Activated CD8-positive, alpha-beta memory T cell treated with anti-CD3 and anti-CD28 coated beads for 48 hours (primary cell): Measurements from ENCODE around the gene PLCH1.
"Not testable (repeated sequence)": the region's sequence is repeated elsewhere in the genome, so short reads cannot be mapped to it uniquely, and the experiment has no call there.

Experiments
- DNase-seq, 3 experiments: peaks; one replicate each; pipeline ENCODE4 v3.0.0-alpha.2; 2020; ENCODE audit warnings: low read depth in 2 of 3, low spot score in 2 of 3

Gene PLCH1

DNA sequence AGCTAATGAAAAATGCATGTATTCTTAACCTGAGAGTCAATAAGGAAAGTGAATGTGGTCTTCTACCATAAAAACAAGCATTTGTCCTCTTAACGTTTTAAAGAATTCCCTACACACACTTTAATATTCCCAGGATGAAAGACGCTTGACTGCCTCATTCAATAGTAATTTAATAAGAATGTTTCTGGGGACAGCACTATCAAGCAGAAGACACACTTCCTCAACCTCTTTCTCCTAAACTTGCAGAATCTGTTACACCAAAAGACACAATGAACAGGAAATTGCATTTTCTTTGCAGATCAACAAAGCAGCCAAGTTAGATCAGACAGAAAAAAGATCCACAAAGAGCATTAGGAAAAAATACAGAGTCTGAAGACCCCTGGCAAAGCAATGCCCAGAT lies 97.7 kb downstream of the PLCH1 start:
- no peak for DNase-seq

DNA sequence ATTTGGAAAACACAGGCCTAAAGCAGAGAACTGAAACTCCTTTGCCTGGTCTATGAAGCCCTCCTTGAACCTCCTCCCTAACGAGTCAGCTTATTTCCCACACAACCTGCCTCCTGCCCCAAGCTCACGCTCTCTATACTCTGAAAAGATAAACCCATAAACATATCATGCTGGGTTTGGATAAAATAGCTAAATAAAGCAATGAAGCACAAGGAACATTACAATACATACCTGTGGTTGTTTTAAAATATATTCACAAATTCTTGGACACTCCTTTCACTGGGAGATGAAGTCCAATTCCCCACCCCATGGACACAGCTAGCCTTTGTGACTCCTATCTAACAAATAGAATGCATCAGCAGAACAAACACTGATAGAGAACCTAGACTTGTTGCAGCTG lies 98.2 kb downstream of the PLCH1 start:
- DNase-seq, result no peak

DNA sequence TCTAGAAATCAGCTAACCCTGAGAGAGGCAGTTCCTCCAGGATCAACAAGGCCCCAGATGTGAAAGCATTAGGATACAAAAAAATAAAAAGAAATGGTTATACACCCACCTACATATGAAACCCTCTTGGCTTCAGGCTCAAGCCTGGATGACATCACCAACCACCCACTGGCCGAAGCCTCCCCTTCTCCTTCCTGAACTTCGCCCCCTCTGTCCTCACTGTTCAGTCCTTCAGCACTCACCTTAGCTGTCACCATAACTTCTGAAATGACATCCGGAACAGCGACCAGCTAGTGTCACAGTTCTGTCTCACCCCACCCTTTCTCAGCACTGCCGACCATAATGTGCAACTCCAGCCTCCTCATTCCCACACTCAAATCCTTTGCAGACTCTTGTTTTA lies 98.7 kb downstream of the PLCH1 start:
- DNase-seq, result no peak

DNA sequence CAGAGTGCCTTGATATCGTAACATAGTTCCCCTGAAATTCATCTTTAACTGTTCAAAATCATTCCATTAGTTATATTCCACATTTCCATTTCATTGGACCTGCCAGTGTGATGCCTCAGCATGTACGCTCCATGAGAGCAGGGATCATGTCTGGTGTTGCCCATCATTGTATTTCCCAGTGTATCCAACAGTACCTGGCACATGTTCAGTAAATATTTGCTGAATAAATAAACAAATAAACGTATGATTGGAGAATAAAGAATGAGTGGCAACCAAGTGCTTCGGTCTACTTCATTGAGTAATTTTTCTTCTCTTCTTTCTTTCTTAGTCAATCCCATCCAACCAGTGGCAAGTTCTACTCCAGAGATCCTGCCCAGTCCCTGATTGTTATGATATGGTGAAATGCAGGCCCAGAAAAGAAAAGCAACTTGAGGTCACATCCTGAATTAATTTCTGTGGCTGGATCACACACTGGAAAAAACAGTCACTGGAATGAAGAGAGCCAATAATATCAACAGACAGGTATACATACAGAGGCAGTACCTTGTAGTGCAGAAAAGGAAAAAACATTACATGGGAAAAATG lies 101.2 kb downstream of the PLCH1 start:
- DNase-seq, result no peak

DNA sequence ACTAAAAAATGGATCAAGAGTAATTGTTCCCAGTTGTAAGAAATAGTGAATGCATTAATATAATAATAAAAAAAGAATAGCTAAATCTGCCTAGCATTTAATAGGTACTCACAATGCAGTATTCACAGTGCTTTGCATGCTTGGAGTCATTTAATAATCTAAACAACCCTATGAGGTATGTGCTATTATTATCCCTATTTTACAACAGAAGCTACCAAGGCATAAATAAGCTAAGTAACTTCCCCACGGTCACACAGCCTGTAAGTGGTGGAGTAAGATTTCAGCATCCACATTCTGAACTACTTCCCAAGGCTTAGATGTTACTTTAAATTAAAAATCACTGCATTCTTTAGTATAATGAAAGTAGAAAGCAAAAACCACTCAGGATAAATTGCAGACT lies 102.9 kb downstream of the PLCH1 start:
- no peak for DNase-seq

DNA sequence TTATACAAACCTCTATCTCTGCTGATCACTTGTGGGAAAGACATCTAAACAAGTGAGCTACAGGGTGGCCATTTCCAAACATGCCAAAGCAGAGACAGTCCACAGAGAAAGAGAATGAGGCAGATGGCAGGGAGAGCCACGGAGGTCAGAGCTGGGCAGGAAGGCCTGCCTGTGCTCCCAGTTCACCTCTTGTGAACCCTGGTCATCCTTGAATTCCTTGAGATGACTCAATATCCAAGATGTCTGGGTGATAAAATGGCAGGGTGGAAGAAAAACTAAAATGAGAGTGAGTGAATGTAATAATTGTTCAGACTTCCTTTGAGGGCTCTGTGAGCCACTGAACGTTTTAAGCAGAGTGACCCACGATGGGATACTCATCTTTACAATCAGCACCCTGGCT lies 104.8 kb downstream of the PLCH1 start:
- no peak for DNase-seq

DNA sequence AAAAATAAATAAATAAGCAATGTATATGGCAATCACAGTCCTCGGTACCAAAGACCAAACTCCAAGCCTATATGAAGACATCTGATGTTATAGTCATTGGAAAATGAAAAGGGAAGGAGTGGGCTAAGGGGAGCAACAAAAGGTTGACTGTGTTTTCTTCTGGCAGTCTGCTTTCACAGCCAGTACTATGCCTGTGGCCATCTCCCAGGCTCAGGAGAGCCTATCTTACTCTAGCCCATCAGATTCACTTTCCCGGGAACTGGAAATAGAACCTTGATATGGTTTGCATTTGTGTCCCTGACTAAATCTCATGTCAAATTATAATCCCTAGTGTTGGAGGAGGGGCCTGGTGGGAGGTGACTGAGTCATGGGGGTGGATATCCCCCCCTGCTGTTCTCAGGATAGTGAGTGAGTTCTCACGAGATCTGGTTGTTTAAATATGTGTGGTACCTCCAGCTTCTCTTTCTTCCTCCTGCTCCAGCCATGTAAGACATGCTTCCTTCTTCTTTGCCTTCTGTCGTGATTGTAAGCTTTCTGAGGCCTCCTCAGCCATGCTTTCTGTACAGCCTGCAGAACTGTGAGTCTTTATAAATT lies 105.3 kb downstream of the PLCH1 start:
- DNase-seq, result no peak

DNA sequence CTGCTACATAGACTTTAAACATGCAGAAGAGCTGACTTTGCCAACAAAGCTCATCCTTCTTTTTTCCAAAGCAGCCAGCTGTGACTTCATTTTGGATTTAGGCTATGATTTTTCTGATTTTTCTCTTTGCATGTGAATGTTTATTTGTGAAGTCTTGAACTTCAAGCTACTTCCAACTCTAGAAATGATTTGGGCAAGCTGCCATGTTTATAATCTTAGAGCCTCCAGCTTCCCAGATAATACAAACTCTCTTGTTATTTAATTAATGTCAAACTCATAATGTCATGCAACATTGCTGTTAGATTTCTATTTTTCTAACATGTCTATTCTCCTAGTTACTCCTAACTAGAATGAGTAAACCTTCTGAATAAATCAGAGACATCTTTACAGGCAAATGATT lies 106.4 kb downstream of the PLCH1 start:
- not testable (repeated sequence) for DNase-seq

DNA sequence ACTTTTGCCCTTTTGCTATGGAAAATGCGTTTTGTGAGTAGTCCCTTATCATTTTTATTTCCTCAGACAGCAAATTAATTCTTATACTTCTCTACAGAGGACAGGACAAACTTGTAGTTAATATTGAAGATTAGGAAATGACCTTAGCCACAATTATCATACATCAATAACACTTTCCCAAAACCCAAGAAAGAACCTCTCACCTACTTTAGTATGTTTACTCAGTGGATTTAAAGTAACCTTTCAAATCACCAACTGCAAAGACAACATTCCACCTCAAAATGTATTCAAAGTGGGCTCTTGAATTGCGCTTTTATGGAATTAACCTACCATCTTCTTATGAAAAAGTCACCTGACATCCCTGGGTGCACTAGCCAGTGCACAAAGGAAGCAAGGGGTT lies 107.3 kb downstream of the PLCH1 start:
- no peak for DNase-seq

DNA sequence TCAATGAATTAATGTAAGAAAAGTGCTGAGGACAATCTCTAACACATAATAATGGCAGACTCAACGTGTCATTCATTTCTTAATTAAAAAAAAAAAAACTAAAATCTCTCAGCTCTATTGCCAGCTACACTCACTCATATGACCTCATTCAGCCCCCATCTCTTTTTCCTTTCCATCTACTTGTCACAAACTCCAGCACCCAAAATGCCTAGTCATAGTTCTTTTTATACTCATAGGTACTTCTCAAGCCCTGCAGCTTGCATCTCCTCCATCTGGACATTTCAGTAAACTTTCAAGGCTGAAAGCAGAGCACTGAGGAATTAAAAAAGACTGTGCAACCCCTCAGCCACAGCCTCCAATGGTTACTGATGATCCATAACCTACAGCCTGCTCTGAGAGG lies 109.8 kb downstream of the PLCH1 start:
- no peak for DNase-seq

DNA sequence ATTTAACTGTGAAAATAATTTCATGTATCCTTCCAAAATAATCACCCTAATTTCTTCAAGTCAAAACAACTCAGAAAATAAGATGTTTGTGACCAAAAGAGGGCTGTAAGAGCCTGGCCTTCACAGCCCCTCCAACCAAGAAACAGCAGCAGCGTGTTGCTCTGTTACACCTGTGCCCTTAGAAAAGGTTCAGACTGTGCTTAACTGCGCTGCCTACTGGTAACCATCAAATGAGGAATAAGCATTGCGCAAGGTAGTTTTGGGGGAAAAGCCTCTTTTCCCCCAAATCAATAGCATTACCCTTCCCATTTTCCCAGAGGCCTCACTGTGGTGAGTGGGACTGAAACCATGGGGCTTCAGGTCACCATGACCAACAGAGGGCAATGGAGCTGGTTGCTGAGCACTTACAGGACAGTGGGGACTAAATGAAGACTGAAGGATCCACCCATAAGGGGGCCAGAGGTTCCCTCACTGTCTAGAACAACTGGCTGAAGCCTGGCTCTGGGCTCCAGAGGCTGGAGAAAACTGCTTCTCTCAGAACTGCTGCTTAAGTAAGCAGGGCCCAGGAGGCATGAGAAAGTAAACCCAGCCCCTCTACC lies 110.7 kb downstream of the PLCH1 start:
- DNase-seq, result no peak

DNA sequence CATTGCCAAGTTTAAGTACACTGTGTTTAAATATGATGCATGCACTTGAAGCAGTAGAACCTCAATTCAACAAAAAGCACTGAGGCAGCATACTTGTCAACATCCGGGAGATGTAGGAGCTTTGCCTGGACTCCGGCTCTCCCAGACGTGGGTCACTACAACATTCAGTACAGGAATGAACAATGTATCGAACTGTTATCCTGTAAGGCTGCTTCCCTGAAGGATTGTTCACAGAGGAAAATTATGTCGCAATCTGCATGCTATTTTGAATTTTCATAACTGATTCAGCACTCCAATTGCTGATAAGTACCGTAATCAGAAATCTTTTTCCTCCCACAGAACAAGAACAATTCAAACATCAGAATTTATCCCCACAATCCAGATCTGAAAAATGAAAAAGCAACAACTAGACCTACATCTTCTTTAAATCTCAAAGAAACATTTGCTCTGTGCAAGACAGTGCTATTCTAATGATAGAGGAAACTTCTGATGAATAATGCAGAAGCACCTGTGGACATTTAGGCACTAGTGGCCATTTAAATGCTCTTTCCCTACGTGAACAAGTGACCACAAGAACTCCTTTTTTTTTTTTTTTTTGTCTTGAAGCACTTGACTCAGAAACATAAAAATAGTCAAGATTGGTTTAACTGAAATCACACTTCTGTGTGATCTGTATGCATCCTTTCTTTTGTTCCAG lies 113.4 kb downstream of the PLCH1 start:
- no peak for DNase-seq

DNA sequence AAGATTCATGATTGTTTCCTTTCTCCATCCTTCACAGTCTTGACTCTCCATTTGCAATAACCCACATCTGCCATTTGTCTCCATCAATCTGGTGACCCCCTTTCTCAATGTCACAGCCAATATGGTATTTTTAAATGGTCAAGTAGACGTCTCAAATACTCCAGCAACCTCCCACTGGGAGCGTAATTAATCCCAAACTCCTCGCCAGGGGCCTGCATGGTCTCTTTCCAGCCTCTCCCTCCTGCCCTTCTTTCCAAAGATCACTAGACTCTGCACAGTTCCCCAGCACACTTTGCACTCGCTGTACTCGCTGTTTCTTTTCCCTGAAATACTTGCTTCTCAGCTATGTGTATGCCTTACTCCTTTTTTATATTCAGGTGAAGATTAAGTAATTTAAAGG lies 115.3 kb downstream of the PLCH1 start:
- no peak for DNase-seq

DNA sequence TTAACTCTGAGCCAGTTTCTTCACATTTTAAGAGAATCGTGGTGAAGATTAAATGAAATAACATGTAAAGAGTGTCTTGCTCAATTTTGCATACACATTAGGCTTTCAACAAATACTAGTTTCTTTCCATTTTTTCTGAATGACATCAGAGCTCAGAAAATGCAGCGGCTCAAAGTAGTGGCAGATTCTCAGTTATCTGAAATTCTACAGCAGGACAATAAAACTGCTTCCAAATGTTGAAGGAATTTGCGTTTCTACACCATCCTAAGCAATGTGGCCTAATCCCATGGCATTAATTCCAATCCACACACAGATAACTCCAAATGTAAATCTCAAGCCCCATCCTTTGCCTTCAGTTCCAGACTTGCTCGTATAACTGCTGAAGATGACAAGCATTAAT lies 115.8 kb downstream of the PLCH1 start:
- no peak for DNase-seq

DNA sequence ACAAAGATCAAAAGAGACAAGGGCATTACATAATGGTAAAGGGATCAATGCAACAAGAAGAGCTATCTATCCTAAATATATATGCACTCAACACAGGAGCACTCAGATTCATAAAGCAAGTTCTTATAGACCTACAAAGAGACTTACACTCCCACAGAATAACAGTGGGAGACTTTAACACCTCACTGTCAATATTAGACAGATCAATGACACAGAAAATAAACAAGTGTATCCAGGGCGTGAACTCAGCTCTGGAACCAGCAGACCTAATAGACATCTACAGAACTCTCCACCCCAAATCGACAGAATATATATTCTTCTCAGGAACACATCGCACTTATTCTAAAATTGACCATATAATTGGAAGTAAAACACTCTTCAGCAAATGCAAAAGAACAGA lies 122.2 kb downstream of the PLCH1 start:
- DNase-seq, result not testable (repeated sequence)

DNA sequence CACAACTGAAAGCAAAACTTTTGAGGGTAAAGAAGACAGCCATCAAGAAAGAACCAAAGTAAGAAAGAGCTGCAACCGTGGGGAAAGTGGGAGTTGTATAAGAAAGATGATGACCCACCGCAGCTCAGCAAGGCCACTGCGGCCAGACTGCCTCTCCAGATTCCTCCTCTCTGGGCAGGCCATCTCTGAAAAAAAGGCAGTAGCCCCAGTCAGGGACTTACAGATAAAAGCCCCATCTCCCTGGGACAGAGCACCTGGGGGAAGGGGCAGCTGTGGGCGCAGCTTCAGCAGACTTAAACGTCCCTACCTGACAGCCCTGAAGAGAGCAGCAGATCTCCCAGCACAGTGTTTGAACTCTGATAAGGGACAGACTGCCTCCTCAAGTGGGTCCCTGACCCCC lies 124.3 kb downstream of the PLCH1 start:
- not testable (repeated sequence) for DNase-seq

DNA sequence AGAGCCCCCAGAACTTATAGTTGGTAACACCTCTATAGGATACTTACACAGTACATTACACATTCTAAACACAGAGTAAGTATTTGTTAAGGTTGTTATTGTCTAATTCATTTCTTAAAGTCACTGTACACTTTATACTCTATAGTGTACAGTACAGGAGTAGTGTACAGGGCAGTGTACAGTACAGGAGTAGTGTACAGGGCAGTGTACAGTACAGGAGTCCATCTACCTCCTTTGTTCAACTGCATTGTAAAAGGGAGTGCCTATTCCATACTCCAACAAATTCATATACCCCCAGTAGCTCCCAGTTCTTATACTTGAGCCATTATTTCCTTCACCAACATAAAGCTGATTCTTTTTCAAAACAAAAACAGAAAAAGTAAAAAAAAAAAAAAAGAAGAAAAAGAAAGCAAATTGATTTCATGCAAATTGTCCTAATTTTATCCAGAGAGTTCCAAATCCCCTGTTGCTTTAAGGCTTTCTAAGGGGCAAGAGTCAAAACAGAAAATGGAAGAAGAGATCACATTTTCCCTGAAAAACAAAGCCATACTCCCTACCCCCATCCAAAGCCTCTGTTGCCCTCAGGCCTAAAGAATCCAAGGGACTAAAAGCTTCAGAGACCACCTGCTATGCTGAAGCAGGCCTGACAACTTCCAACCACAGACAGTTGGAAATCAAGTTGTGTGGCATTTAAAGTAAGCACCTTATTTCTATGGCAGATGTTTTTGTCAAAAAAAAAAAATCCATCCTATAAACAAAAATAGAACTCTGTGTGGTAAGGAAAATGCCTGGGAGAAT lies 125.6 kb downstream of the PLCH1 start:
- no peak for DNase-seq

DNA sequence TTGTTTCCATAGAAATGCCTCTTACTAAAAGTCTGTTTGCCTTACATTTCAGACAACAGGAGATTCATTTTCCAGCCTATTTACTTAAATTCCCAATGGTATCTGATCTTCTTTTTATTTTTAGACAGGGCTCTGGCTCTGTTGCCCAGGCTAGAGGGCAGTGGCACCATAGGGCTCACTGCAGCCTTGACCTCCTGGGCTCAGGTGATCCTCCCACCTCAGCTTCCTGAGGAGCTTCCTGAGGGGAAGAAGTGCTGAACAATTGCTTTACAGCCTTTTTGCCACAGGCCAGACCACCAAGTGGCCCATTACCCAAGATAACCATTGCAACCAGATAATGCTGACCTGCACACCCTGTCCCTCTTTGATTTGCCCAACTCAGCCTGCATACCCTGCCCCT lies 126.3 kb downstream of the PLCH1 start:
- DNase-seq, result no peak

DNA sequence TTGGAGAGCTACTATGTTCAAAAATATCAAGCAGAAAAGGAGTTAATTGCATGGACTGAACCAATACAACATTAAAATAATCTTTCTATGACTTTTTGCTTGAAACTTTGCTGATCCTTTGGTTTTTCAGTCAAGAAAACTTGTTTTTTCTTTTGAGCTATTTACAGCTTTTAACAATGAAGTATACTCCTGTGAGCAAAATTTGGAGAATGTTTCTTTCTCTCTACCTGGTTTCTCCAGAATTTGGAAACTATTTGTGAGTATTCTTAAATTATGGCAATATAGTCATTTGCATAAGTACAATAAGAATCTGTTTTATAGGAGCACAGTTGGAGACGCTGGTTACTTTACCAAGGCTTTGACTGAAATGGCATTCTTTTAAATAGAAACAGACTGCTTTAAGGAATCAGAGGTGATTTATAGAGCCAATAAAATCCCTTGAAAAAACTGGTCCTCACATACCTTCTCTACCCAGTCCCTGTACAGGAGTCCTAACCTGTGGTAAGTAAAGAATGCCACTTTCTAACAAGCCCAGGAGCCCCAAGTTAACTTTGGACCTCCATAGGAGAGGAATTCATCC lies 127.4 kb downstream of the PLCH1 start:
- no peak for DNase-seq

DNA sequence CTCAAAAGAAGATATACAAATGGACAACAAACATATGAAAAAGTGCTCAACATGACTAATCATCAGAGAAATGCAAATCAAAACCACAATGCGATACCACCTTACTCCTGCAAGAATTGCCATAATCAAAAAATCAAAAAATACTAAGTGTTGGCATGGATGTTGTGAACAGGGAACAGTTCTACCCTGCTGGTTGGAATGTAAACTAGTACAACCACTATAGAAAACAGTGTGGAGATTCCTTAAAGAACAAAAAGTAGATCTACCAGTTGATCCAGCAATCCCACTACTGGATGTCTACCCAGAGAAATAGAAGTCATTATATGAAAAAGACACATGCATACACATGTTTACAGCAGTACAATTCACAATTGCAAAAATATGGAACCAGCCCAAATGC lies 129.7 kb downstream of the PLCH1 start:
- DNase-seq, result not testable (repeated sequence)

DNA sequence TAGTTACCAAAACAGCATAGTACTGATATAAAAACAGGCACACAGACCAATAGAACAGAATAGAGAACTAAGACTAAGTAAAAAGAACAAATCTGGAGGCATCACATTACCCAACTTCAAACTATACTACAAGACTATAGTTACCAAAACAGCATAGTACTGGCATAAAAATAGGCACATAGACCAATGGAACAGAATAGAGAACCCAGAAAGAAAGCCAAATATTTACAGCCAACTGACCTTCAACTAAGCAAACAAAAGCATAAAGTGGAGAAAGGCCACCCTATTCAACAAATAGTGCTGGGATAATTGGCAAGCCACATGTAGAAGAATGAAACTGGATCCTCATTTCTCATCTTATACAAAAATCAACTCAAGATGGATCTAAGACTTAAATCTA lies 130.5 kb downstream of the PLCH1 start:
- not testable (repeated sequence) for DNase-seq
